GM19240 (cell line): ENCODE results near the gene WWP2.
"Not testable (repeated sequence)": the region's sequence is repeated elsewhere in the genome, so short reads cannot be mapped to it uniquely, and the experiment has no call there.

Experiments used
- DNase-seq: peaks from one replicate; pipeline ENCODE4 v3.0.0; 2011; ENCODE audit warnings: low spot score; ENCODE audit not compliant: insufficient read length

Gene WWP2

DNA sequence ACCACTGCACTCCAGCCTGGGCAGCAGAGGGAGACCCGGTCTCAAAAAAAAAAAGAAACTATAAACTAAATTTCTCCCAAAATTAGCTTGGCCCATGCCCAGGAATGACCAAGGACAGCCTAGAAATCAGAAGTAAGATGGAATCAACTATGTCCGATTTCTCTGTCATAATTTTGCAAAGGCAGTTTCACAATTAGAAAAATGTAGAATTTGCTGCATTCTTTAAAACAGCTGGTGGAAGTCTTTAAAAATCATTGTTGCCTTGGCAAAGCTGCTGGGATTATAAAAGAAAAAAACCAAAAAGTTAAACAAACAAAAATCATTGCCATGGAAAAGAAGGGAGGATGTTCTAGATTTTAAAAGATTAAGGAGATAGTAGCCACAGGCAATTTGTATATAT, 32.4 kb downstream of the WWP2 start:
- no peak for DNase-seq

- peak; percentile 21 for DNase-seq
Measured at GRCh38 chr16:69796285-69797118, 34.4 kb downstream of the WWP2 start.

GRCh38 chr16:69798466-69798865, 36.3 kb downstream of the WWP2 start:
- no peak for DNase-seq

DNA sequence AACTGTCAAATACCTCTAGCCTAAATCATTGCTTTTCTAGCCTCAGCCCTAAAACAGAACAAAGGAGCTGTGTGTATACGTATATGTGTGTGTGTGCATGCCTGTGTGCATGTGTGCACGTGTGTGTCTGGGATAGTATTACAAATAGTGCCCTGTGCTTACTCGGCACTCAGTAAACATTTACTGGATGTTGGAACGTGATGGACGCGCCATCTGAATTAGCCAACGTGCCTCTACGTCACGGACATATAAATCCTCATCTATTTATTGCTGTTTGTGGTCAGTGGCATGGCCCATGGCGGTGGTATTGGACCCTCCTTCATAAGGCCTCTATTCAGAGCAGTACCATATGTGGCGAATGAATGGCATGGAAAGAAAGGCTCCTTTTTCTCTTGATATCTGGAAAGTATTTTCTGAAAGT, 37.5 kb downstream of the WWP2 start:
- DNase-seq = no peak

DNA sequence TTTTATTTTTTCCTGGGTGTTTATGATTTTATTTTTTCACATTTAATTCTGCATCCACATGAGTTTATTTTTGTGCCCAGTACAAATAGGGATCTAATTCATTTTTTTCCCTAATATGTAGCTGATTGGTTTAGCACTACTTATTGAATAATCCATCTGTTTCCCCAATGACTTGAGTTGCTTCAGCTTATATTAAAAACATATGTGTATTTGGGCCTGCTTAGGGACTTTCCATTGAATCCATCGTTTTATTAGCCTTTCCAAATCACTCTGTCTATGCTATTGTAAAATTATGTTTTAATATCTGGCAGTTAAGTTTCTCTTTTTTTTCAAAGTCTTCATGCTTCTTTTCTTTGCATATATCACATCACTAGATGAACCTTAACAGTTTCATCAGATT, 42.2 kb downstream of the WWP2 start:
- no peak for DNase-seq

GRCh38 chr16:69806776-69807175, 44.6 kb downstream of the WWP2 start:
- not testable (repeated sequence) for DNase-seq

- no peak for DNase-seq
Measured at GRCh38 chr16:69812688-69813014, 50.5 kb downstream of the WWP2 start.

DNA sequence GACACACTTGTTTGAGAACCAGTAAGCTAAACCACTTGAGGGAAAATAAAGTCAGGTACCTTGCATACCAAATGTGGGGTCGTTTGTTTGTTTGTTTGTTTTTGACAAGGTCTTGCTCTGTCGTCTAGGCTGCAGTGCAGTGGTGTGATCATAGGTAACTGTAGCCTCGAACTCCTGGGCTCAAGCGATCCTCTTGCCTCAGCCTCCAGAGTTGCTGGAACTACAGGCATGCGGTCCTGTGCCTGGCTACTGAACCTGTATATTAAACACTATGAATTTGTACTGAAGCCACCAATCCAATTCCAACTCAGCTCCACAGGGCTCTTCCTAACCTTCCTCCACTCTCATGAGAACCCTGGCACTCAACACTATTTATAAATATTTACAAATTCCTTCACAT, 51.9 kb downstream of the WWP2 start:
- no peak for DNase-seq

DNA sequence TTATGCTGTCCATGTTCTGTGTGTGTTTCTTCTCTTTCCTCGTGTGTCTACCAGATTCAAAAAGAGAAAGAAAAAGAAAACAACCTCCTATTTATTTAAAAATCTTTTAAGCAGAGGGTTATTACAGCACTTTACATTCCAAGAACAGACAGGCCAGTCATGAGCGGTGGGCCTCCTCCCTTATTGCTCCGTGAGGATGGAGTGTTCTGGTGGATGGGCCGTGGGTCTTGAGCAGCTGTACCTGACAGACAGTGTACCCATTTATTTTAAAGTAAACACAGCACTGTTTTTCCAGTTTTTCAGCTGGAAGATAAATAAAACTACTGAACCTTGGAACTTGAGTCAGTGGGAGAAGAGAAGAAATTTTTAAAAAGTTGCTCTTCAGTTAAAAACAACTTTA, 52.4 kb downstream of the WWP2 start:
- DNase-seq = no peak

DNA sequence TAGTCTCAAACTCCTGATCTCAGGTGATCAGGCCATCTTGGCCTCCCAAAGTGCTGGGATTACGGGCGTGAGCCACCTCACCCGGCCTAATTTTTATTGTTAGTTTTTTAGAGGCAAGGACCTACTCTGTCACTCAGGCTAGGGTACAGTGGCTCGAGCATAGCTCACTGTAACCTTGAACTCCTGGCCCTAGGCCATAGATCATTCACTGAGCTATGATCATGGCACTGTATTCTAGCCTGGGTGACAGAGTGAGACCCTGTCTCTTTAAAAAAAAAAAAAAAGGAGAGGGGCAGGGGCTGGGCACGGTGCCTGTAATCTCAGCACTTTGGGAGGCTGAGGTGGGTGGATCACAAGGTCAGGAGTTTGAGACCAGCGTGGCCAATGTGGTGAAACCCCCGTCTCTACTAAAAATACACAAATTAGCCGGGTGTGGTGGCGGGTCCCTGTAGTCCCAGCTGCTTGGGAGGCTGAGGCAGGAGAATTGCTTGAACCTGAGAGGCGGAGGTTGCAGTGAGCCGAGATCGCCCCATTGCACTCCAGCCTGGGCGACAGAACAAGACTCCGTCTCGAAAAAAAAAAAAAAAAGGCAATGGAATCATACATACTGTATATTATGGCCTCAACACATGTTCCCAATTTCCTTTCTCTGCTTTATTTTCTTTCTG, 53.2 kb downstream of the WWP2 start:
- not testable (repeated sequence) for DNase-seq

GRCh38 chr16:69816996-69817395, 54.9 kb downstream of the WWP2 start:
- no peak for DNase-seq

- DNase-seq = no peak
Measured at GRCh38 chr16:69818891-69819545, 56.9 kb downstream of the WWP2 start.

DNA sequence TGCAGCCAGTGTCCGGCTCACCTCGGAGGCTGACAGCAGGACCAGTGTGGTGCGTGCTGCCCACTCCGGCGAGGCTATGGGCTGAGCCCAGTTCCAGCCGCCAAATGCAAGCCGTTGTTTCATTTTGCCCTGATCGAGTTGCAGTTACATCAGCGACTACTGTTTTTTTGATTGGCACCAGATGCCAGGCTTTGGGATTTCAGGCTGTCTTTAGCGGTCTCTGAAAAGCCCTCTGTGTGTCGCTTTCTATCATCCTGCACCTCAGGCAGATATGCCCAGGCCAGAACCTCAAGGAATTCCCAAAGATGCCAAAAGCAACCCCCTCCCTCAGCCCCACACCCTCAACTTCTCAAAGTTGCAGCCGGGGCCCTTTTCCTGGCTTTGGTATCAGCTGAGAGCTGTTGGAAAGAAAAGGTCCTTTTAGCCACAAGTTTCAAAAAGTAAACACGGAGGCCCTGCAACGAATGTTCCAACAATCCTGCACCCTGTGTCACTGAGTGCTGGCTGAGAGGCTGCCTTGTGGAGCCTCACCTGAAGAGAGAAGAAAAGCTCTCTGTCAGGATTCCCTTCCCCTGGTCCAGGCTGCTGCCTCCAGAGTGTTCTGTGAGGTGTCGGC, 58.9 kb downstream of the WWP2 start:
- DNase-seq = no peak

GRCh38 chr16:69821844-69822173, 59.7 kb downstream of the WWP2 start:
- DNase-seq = no peak

- no peak for DNase-seq
Measured at GRCh38 chr16:69822174-69822935, 60.2 kb downstream of the WWP2 start.

GRCh38 chr16:69823831-69824563, 61.9 kb downstream of the WWP2 start:
- DNase-seq = peak; percentile 76

- DNase-seq = not testable (repeated sequence)
Measured at GRCh38 chr16:69824564-69825142, 62.5 kb downstream of the WWP2 start.

GRCh38 chr16:69827524-69827923, 65.4 kb downstream of the WWP2 start:
- no peak for DNase-seq

DNA sequence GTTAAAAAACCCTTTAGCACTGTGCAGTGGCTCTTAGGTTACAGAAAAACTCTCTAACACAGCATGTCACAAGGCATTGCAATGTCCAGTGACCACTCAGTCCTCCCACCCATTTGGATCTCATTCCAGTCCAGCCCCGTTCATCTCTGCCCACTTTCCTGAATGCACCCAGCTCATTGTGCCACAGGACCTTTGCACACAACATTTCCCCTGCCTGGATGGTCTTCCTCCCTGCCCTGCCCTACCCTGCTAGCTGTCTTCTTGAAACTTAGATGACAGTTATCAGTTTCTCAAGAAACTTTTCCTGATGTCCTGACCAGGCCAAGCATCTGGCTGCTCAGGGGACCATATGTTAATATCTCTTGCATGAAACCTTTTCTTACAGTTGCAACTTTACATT, 67.2 kb downstream of the WWP2 start:
- no peak for DNase-seq

DNA sequence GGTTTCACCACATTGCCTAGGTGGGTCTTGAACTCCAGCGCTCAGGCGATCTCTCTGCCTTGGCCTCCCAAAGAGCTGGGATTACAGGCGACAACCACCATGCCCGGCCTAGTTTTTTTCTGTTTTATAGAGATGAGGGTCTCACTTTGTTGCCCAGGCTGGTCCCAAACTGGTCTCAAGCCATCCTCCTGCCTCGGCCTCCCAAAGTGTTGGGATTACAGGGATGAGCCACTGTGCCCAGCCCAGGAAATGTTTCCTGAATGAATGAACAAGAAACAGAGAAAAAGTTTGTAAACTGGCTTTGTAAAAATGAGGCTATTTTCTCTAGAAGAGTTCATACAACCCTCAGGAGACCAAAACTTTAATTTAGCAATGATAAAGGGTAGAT, 68.0 kb downstream of the WWP2 start:
- DNase-seq = no peak
